ENCODE results near the gene UGT1A7.

DNA sequence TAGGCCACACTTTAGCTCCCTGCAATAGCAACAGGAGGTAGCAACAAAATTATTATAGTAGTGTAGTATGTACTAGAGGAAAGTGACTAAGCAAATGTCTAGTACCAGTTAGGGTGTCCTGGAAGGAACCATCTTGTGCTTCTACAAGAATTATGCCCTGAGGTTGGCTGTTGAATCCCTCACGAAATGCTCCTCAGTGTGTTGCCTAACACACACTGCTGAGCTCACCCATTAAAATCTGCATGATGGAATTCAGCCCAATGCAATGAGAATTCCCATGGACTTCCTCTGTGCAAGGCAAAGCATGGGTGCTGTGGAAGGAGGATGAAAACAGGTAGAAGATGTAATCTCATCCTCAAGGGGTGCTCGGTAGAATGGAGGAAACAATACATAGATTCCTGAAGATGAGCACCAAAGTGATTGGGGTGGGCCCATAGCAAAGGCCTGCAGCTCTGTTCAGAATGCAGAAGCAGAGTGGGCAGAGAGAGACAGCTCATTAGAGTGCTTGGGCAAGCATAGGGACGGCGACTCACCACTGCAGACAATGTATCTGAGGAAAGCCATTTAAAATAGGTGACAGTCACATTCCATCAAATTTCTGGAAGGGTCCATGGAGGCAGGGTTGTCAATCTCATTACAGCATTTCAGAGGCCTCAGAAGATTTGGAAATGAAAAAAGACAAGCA lies 1.2 kb upstream of the UGT1A7 start:
- TF ChIP-seq RAD21 (IDR thresholded peaks at IDR 0.05; ENCODE audit: low read depth), result no peak
- TF ChIP-seq REST (IDR thresholded peaks at IDR 0.05; ENCODE audit: low read depth), result no peak
- no peak for TF ChIP-seq TEAD4 (IDR thresholded peaks at IDR 0.05)
- TF ChIP-seq TAF1 (IDR thresholded peaks at IDR 0.05; ENCODE audit: low read depth), result no peak
- no peak for TF ChIP-seq EP300 (IDR thresholded peaks at IDR 0.05; ENCODE audit: borderline replicate concordance)
- no peak for TF ChIP-seq CEBPB (IDR thresholded peaks at IDR 0.05)
